HepG2 (cell line): ENCODE results near the gene CPSF4. TPM values are rescaled to one million over a fixed set of nuclear protein-coding genes. Genes with fewer than 3 reads are reported as not detected.

Experiments used
- ATAC-seq: fragments of 200-7000 bp; cut with Tn5 transposase; 3 replicates; pipeline ENCODE4 v1.9.1; 2020; ENCODE audit warnings: mild to moderate bottlenecking, moderate library complexity
- BruUV-seq: library from RNA; stranded (reverse); fragments of 400-500 nt; replicated peaks from 2 replicates; lab custom pipeline; 2021; lab: Mats Ljungman, UMichigan
- CTCF ChIA-PET: fragments of 300-600 bp; formaldehyde crosslinking; extraction: SDS; loops from one replicate; lab custom pipeline; 2021; ENCODE audit warnings: low total read pairs, inconsistent platforms, low intra/inter-chr PET ratio; lab: Yijun Ruan, JAX
- POLR2A ChIA-PET: fragments of 350-600 bp; sonication (Branson Sonifier 250); formaldehyde crosslinking; loops from one replicate; lab custom pipeline; 2020; ENCODE audit warnings: antibody characterized with exemption, inconsistent platforms; lab: Yijun Ruan, JAX
- DNase-seq: peaks from one replicate; pipeline ENCODE4 v3.0.0-alpha.2; 2015; ENCODE audit warnings: low spot score
- FAIRE-seq: peaks from 3 replicates; lab custom pipeline; 2011; peaks lifted over from hg19 to GRCh38; lab: Jason Lieb, UNC
- H2AFZ ChIP-seq: one replicate; pipeline ENCODE4 v1.6.1; 2011; ENCODE audit warnings: low read length, inconsistent platforms
- H3K27ac ChIP-seq: fragments of 300-600 bp; 3 replicates; pipeline ENCODE4 v1.8.0; 2011; ENCODE audit warnings: mixed run types, mild to moderate bottlenecking, mixed read lengths, low read length, inconsistent platforms; ENCODE audit not compliant: insufficient read depth; ENCODE audit errors: extremely low read length
- H3K27me3 ChIP-seq, 2 experiments: fragments of 200-600 bp in 1 of 2; 2 replicates in 1 of 2; 3 replicates in 1 of 2; pipeline versions ENCODE4 v1.6.0 to v1.8.0; 2011; ENCODE audit warnings: low read length in 2 of 2, mild to moderate bottlenecking in 2 of 2, moderate library complexity in 2 of 2, inconsistent platforms in 1 of 2; ENCODE audit not compliant: insufficient read depth in 2 of 2, control insufficient read depth in 1 of 2
- H3K36me3 ChIP-seq, 2 experiments: fragments of 200-600 bp in 1 of 2; replicated peaks in 1 of 2; 2 replicates in 1 of 2; 3 replicates in 1 of 2; pipeline versions ENCODE4 v1.5.1 to v1.8.0; 2011; ENCODE audit warnings: low read length in 2 of 2, inconsistent platforms in 1 of 2; ENCODE audit not compliant: insufficient read depth in 2 of 2, control insufficient read depth in 1 of 2
- H3K4me1 ChIP-seq: 2 replicates; pipeline ENCODE4 v1.5.1; 2012; ENCODE audit warnings: low read length, inconsistent platforms; ENCODE audit not compliant: insufficient read depth
- H3K4me2 ChIP-seq: 2 replicates; pipeline ENCODE4 v1.6.0; 2011; ENCODE audit warnings: low read depth, low read length, inconsistent platforms
- H3K4me3 ChIP-seq, 3 experiments: fragments of 200-600 bp in 1 of 3; sonication (generic), shearing (Covaris generic) in 1 of 3; replicated peaks in 1 of 3; 2 replicates each; pipeline ENCODE4 v1.5.1; 2011 to 2016; ENCODE audit warnings: low read length in 3 of 3, inconsistent platforms in 2 of 3, low read depth in 2 of 3, mild to moderate bottlenecking in 2 of 3, control low read depth in 1 of 3, mixed read lengths in 1 of 3; ENCODE audit not compliant: insufficient read depth in 1 of 3
- H3K79me2 ChIP-seq: one replicate; pipeline ENCODE4 v1.6.1; 2011; ENCODE audit warnings: low read length, inconsistent platforms; ENCODE audit not compliant: insufficient read depth
- H3K9ac ChIP-seq: 2 replicates; pipeline ENCODE4 v1.6.0; 2011; ENCODE audit warnings: mild to moderate bottlenecking, low read depth, low read length, inconsistent platforms; ENCODE audit not compliant: insufficient read depth
- H3K9me3 ChIP-seq: 2 replicates; pipeline ENCODE4 v1.5.1; 2012; ENCODE audit warnings: mild to moderate bottlenecking, low read length
- H4K20me1 ChIP-seq: 2 replicates; pipeline ENCODE4 v1.6.0; 2011; ENCODE audit warnings: inconsistent platforms, mild to moderate bottlenecking, low read length, moderate library complexity; ENCODE audit not compliant: insufficient read depth
- GATA4 ChIP-seq: sonication (generic); IDR thresholded peaks from 2 replicates; pipeline ENCODE4 v1.6.1; 2016; ENCODE audit warnings: antibody characterized with exemption, low read depth, borderline replicate concordance
- HNRNPH1 ChIP-seq: fragments of 200-400 bp; formaldehyde crosslinking; optimal IDR thresholded peaks from 2 replicates; pipeline ENCODE3; 2017; ENCODE audit warnings: mild to moderate bottlenecking, low read depth, low read length
- HOXA7 ChIP-seq: sonication (generic); formaldehyde crosslinking; IDR thresholded peaks from 2 replicates; pipeline ENCODE4 v1.8.1; 2022; ENCODE audit warnings: mild to moderate bottlenecking, missing genetic modification reagents, moderate library complexity
- PCBP2 ChIP-seq: fragments of 200-400 bp; formaldehyde crosslinking; optimal IDR thresholded peaks from 2 replicates; pipeline ENCODE3; 2018; ENCODE audit warnings: low read length, low read depth; ENCODE audit not compliant: poor library complexity, severe bottlenecking
- WIZ ChIP-seq: sonication (generic); formaldehyde crosslinking; IDR thresholded peaks from 2 replicates; pipeline ENCODE4 v1.5.1; 2020; ENCODE audit warnings: mild to moderate bottlenecking, missing genetic modification reagents
- ZNF276 ChIP-seq: sonication (generic); formaldehyde crosslinking; IDR thresholded peaks from 2 replicates; pipeline ENCODE4 v1.4.0; 2020; ENCODE audit warnings: mild to moderate bottlenecking, low read depth, missing genetic modification reagents
- ZNF331 ChIP-seq: sonication (generic); formaldehyde crosslinking; IDR thresholded peaks from 2 replicates; pipeline ENCODE4 v1.4.0; 2020; ENCODE audit warnings: missing genetic modification reagents
- ZNF562 ChIP-seq: sonication (generic); formaldehyde crosslinking; IDR thresholded peaks from 2 replicates; pipeline ENCODE4 v1.8.0; 2022; ENCODE audit warnings: missing genetic modification reagents, borderline replicate concordance
- WGBS: methylation state at CpG from one replicate; pipeline ENCODE4 v1.1.6; 2017; ENCODE audit warnings: low lambda C conversion rate; 5-methylcytosine and 5-hydroxymethylcytosine counted together
- in situ Hi-C: cut with HindIII; loops from 2 replicates; pipeline ENCODE4 v1.10.0; 2017; ENCODE audit warnings: low pct_unique_long_range_greater_than_20kb; ENCODE audit not compliant: extremely low pct_ligation_motif_present
- intact Hi-C: fragments of 100-400 bp; cut with micrococcal nuclease; formaldehyde crosslinking; loops from one replicate; pipeline ENCODE4 v1.10.0; 2022; ENCODE audit not compliant: unreplicated experiment
- polyA plus RNA-seq, 8 experiments: library from polyadenylated mRNA; depleted of rRNA in 3 of 8; stranded (reverse) in 7 of 8; unstranded in 1 of 8; fragments of >200 nt; fragmentation: Illumina TruSeq in 4 of 8; extraction: Trizol in 4 of 8; gene quantifications; 2 replicates each; pipeline versions ENCODE4 v1.2.1 to v1.2.3, GENCODE V29; 2011 to 2016; ENCODE audit warnings: low read depth in 4 of 8, missing spikeins in 1 of 8, mixed read lengths in 1 of 8; ENCODE audit not compliant: insufficient read depth in 1 of 8
- total RNA-seq, 5 experiments: library from RNA; depleted of rRNA; stranded (reverse); fragments of >200 nt; fragmentation: Illumina TruSeq; extraction: Trizol; gene quantifications; 2 replicates each; pipeline ENCODE4 v1.2.3, GENCODE V29; 2016; ENCODE audit warnings: low read depth in 1 of 5
- TF ChIP-seq, protein P1 (sequence below): sonication (generic); formaldehyde crosslinking; conservative IDR thresholded peaks from 2 replicates; pipeline ENCODE4 v1.4.0; 2020; ENCODE audit warnings: missing genetic modification reagents
- TF ChIP-seq, protein P2 (sequence below): IDR thresholded peaks from 2 replicates; pipeline ENCODE4 v1.6.1; 2016; ENCODE audit warnings: missing compliant biosample characterization, missing genetic modification reagents, borderline replicate concordance
- TF ChIP-seq, protein P3 (sequence below): sonication (generic); formaldehyde crosslinking; IDR thresholded peaks from 2 replicates; pipeline ENCODE4 v1.4.0; 2020; ENCODE audit warnings: mild to moderate bottlenecking, missing genetic modification reagents
- TF ChIP-seq, protein P4 (sequence below), 2 experiments: fragments of 450-650 bp in 1 of 2; sonication (generic) in 1 of 2; formaldehyde crosslinking; IDR thresholded peaks; 2 replicates each; pipeline versions ENCODE4 v1.5.0 to v1.8.0; 2020 to 2022; ENCODE audit warnings: mild to moderate bottlenecking in 1 of 2, missing genetic modification reagents in 1 of 2
- TF ChIP-seq, protein P5 (sequence below): sonication (generic); formaldehyde crosslinking; IDR thresholded peaks from 2 replicates; pipeline ENCODE4 v1.4.0; 2020; ENCODE audit warnings: mild to moderate bottlenecking, missing genetic modification reagents

CPSF4 gene
- total and polyA plus RNA-seq, 2 of the 13 experiments (the other 11 are each of a cell fraction or from before 2014, with no cell fraction given) = 34.1 to 49.6 TPM

DNA sequence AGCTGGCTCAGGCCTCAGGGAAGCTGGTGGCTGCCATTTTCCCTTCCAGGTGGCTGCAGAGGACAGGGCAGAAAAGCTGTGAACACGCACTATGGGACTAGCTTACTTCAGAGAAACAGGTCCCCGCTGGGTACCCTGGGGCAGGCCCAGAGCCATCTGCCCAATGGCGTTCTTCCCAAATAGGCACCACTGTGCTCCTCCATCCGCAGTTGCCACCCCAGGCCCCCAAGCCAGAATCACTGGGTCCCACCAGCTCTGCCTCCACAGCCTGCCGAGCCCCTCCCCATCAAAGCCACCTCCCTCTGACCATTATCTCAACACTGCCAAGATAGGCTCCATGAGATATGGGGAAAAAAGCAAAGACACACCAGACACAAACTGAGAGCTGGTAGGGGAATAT lies 18.5 kb upstream of the CPSF4 start:
- DNase-seq (no peak), FAIRE-seq (no peak), ATAC-seq (no peak)
- Histone ChIP-seq H4K20me1 (0 out of 2 replicates have a peak, but pooled peaks cover 2% of the 10 kb centered on the region), H3K4me3 (no peak overlapping the region), H3K9ac (no peak overlapping the region), H3K36me3 (peaks cover 29 to 70% of the 10 kb centered on the region in 2 experiments), H3K4me1 (0 out of 2 replicates have a peak, but pooled peaks cover 12% of the 10 kb centered on the region), H3K27ac (no peak overlapping the region), H3K4me2 (no peak overlapping the region), H3K27me3 (no peaks in the 10 kb centered on the region), H3K9me3 (no peaks in the 10 kb centered on the region), H3K79me2 (no peaks in the 10 kb centered on the region), H2AFZ (no peak overlapping the region)
- CTCF ChIA-PET = no interaction called here
- BruUV-seq = no TSS peak
- intact Hi-C loops (no loop called here), in situ Hi-C loops (no loop called here)
- POLR2A ChIA-PET = interaction anchor here (1.4 to 1.5 kb wide), 2 partner anchors 12 to 48 kb away, joined by 4 read pairs; partner anchors contain the start of genes BUD31 and PDAP1
- TF ChIP-seq GATA4 (no peak), WIZ (CRISPR knock-in tag) (no peak), ZNF331 (no peak), ZNF276 (CRISPR knock-in tag) (no peak), ZNF562 (CRISPR knock-in tag) (no peak), HOXA7 (CRISPR knock-in tag) (no peak), PCBP2 (no peak), HNRNPH1 (no peak)
- TF ChIP-seq, protein P1, sequence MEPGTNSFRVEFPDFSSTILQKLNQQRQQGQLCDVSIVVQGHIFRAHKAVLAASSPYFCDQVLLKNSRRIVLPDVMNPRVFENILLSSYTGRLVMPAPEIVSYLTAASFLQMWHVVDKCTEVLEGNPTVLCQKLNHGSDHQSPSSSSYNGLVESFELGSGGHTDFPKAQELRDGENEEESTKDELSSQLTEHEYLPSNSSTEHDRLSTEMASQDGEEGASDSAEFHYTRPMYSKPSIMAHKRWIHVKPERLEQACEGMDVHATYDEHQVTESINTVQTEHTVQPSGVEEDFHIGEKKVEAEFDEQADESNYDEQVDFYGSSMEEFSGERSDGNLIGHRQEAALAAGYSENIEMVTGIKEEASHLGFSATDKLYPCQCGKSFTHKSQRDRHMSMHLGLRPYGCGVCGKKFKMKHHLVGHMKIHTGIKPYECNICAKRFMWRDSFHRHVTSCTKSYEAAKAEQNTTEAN (CRISPR knock-in tag) = no peak
- TF ChIP-seq, protein P2, sequence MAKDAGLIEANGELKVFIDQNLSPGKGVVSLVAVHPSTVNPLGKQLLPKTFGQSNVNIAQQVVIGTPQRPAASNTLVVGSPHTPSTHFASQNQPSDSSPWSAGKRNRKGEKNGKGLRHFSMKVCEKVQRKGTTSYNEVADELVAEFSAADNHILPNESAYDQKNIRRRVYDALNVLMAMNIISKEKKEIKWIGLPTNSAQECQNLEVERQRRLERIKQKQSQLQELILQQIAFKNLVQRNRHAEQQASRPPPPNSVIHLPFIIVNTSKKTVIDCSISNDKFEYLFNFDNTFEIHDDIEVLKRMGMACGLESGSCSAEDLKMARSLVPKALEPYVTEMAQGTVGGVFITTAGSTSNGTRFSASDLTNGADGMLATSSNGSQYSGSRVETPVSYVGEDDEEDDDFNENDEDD = no peak
- TF ChIP-seq, protein P3, sequence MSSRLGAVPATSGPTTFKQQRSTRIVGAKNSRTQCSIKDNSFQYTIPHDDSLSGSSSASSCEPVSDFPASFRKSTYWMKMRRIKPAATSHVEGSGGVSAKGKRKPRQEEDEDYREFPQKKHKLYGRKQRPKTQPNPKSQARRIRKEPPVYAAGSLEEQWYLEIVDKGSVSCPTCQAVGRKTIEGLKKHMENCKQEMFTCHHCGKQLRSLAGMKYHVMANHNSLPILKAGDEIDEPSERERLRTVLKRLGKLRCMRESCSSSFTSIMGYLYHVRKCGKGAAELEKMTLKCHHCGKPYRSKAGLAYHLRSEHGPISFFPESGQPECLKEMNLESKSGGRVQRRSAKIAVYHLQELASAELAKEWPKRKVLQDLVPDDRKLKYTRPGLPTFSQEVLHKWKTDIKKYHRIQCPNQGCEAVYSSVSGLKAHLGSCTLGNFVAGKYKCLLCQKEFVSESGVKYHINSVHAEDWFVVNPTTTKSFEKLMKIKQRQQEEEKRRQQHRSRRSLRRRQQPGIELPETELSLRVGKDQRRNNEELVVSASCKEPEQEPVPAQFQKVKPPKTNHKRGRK (CRISPR knock-in tag) = no peak
- TF ChIP-seq, protein P4, sequence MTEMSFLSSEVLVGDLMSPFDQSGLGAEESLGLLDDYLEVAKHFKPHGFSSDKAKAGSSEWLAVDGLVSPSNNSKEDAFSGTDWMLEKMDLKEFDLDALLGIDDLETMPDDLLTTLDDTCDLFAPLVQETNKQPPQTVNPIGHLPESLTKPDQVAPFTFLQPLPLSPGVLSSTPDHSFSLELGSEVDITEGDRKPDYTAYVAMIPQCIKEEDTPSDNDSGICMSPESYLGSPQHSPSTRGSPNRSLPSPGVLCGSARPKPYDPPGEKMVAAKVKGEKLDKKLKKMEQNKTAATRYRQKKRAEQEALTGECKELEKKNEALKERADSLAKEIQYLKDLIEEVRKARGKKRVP (CRISPR knock-in tag; IDR thresholded peaks at IDR 0.05) = no peak
- TF ChIP-seq, protein P5, sequence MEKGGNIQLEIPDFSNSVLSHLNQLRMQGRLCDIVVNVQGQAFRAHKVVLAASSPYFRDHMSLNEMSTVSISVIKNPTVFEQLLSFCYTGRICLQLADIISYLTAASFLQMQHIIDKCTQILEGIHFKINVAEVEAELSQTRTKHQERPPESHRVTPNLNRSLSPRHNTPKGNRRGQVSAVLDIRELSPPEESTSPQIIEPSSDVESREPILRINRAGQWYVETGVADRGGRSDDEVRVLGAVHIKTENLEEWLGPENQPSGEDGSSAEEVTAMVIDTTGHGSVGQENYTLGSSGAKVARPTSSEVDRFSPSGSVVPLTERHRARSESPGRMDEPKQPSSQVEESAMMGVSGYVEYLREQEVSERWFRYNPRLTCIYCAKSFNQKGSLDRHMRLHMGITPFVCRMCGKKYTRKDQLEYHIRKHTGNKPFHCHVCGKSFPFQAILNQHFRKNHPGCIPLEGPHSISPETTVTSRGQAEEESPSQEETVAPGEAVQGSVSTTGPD (CRISPR knock-in tag) = no peak
- 93% methylated on average over 3 of the region's 5 CpGs for WGBS
